HG02938 (cell line): ENCODE measurements around the gene KIF25.
"Not testable (repeated sequence)": the region's sequence is repeated elsewhere in the genome, so short reads cannot be mapped to it uniquely, and the experiment has no call there.

ENCODE experiments used
- ATAC-seq: cut with Tn5 transposase; IDR thresholded peaks from one replicate; pipeline ENCODE4 v1.9.1; 2021; ENCODE audit warnings: mild to moderate bottlenecking, moderate library complexity; ENCODE audit not compliant: unreplicated experiment

Gene KIF25

GRCh38 chr6:168061269-168062210 is 64.1 kb downstream of the KIF25 start:
- no peak for ATAC-seq

DNA sequence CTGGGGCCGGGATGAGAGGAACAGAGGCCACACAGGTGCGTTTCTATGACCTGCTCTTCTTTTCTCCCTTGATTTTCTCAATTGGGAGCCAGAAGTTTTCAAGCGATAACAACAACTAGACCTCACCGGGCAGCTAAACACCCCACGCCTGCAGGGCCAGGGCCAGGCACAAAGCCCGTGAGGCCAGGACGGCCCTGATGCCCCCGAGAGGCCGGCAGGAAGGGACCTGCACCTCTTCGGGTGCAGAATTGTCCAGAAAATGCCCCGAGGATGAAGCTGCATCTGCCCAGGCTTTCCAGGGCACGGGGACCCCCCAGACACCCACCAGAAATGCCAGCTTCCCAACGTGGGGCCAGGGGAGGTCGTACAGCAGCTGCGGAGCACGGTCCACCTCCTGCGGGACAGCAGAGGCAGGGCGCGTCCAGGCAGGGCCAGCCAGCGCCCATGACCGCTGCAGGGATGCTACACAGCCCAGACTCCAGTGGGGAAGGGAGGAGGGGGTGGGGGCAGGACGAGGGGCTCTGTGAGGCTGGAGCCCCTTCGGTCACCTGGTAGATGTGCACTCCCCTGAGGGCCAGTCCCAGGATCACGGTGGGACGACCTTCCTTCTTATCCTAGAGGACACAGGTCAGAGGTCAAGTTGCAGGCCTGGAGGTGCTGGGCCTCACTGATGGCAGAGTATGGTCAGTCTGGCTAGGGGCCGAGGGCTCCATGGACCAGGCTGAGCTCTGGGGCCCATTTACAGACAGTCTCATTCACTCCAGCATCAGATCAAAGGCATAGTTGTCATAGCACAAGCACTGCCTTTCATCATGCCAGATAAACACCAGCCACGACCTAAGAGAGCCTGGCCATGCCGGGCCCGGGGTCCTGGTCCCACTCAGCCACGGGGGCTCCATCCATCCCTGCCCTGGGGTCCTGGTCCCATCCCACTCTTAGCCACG is 65.1 kb downstream of the KIF25 start:
- no peak for ATAC-seq

DNA sequence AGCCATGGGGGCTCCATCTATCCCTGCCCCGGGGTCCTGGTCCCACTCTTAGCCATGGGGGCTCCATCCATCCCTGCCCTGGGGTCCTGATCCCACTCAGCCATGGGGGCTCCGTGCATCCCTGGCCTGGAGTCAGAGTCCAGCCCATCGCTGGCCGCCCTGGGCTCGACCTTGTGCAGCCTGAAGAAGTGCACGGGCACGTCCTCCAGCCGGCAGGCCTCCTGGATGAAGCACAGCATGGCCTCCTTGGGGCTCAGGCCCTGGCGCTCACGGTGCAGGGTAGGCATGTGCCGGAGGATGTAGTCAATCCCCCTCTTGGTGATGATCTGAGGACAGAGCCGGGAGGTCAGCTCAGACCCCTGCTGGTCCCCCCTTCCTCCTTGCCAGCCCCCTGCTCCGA is 66.0 kb downstream of the KIF25 start:
- ATAC-seq: no peak

GRCh38 chr6:168064226-168064807 is 66.8 kb downstream of the KIF25 start:
- ATAC-seq: no peak

GRCh38 chr6:168067081-168067759 is 69.7 kb downstream of the KIF25 start:
- no peak for ATAC-seq

GRCh38 chr6:168070804-168071203 is 73.3 kb downstream of the KIF25 start:
- ATAC-seq: no peak

- ATAC-seq: no peak
Observed at GRCh38 chr6:168071620-168072019, 74.1 kb downstream of the KIF25 start.

GRCh38 chr6:168072261-168072660 is 74.8 kb downstream of the KIF25 start:
- ATAC-seq: no peak

DNA sequence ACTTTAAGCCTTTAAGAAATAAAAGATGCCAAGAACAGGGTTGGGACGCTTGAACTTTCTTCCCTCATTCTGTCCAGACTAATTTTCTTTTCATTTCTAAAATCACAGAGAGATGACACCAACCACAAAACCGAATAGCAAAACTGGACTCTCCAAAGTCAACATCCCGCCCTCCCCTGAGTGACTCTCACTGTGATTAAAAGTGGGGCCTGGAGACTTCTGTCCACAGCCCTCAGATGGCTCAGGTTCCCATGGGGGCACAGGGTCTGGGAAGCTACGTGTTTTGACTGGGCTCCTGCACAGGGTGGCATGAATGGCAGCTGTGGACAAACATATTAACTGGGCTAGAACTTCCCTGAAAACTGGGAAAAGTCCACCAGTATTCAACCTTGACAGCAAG is 75.3 kb downstream of the KIF25 start:
- ATAC-seq: no peak

- no peak for ATAC-seq
Observed at GRCh38 chr6:168073937-168074730, 76.7 kb downstream of the KIF25 start.

GRCh38 chr6:168075216-168075615 is 77.7 kb downstream of the KIF25 start:
- ATAC-seq: no peak

- ATAC-seq: no peak
Observed at GRCh38 chr6:168075787-168076202, 78.3 kb downstream of the KIF25 start.

GRCh38 chr6:168077401-168077800 is 79.9 kb downstream of the KIF25 start:
- ATAC-seq: not testable (repeated sequence)

- ATAC-seq: no peak
Observed at GRCh38 chr6:168078175-168078942, 80.9 kb downstream of the KIF25 start.

GRCh38 chr6:168078943-168079405 is 81.5 kb downstream of the KIF25 start, which contains the start of gene FRMD1:
FRMD1 (minus strand) TSS chr6:168079212; CDS start chr6:168079094, 118 bp downstream.
- no peak for ATAC-seq

GRCh38 chr6:168080393-168081077 is 83.1 kb downstream of the KIF25 start:
- no peak for ATAC-seq

- no peak for ATAC-seq
Observed at GRCh38 chr6:168081858-168082546, 84.5 kb downstream of the KIF25 start.
